WTC11 (cell line): ENCODE measurements around the gene MIF. TPM values are rescaled to one million over a fixed set of nuclear protein-coding genes. Genes with fewer than 3 reads are reported as not detected.

Experiments used
- AFF4 ChIP-seq: sonication (generic); formaldehyde crosslinking; IDR thresholded peaks from 2 replicates; pipeline ENCODE4 v1.8.1; 2023; ENCODE audit warnings: mild to moderate bottlenecking, missing genetic modification reagents, borderline replicate concordance
- ARID4B ChIP-seq: sonication (generic); formaldehyde crosslinking; IDR thresholded peaks from 2 replicates; pipeline ENCODE4 v1.8.0; 2023; ENCODE audit warnings: missing genetic modification reagents, mild to moderate bottlenecking, borderline replicate concordance
- CDX4 ChIP-seq: fragments of 250-450 bp; sonication (Bioruptor Pico); IDR thresholded peaks from 2 replicates; pipeline ENCODE4 v1.9.0; 2021; ENCODE audit warnings: moderate library complexity, mild to moderate bottlenecking, inconsistent platforms, borderline replicate concordance
- HMGXB4 ChIP-seq: sonication (generic); formaldehyde crosslinking; IDR thresholded peaks from 2 replicates; pipeline ENCODE4 v1.8.1; 2023; ENCODE audit warnings: mild to moderate bottlenecking, moderate library complexity, missing genetic modification reagents
- IRF1 ChIP-seq: sonication (generic); formaldehyde crosslinking; IDR thresholded peaks from 2 replicates; pipeline ENCODE4 v1.8.0; 2023; ENCODE audit warnings: missing genetic modification reagents
- MXD4 ChIP-seq: fragments of 250-450 bp; sonication (Bioruptor Pico); IDR thresholded peaks from 2 replicates; pipeline ENCODE4 v1.8.0; 2021; ENCODE audit warnings: mild to moderate bottlenecking, moderate library complexity, borderline replicate concordance
- NFE2L1 ChIP-seq: sonication (generic); formaldehyde crosslinking; IDR thresholded peaks from 2 replicates; pipeline ENCODE4 v1.8.1; 2023; ENCODE audit warnings: missing genetic modification reagents
- PRRX2 ChIP-seq: fragments of 250-450 bp; sonication (Bioruptor Pico); IDR thresholded peaks from 2 replicates; pipeline ENCODE4 v1.8.0; 2021; ENCODE audit warnings: mild to moderate bottlenecking
- RORB ChIP-seq: fragments of 250-450 bp; sonication (Bioruptor Pico); IDR thresholded peaks from 2 replicates; pipeline ENCODE4 v1.9.0; 2021; ENCODE audit warnings: mild to moderate bottlenecking
- ZSCAN18 ChIP-seq: fragments of 250-450 bp; sonication (Bioruptor Pico); IDR thresholded peaks from 2 replicates; pipeline ENCODE4 v2.1.2; 2022; ENCODE audit warnings: mild to moderate bottlenecking, moderate library complexity
- total RNA-seq: library from RNA; stranded (reverse); gene quantifications from 3 replicates; pipeline ENCODE4 v1.2.3, GENCODE V29; 2021
- TF ChIP-seq, protein P1 (sequence below): sonication (generic); formaldehyde crosslinking; IDR thresholded peaks from 2 replicates; pipeline ENCODE4 v1.8.1; 2022; ENCODE audit warnings: missing genetic modification reagents, borderline replicate concordance
- TF ChIP-seq, protein P2 (sequence below): sonication (generic); formaldehyde crosslinking; IDR thresholded peaks from 2 replicates; pipeline ENCODE4 v1.8.1; 2022; ENCODE audit warnings: mild to moderate bottlenecking, moderate library complexity, missing genetic modification reagents
- TF ChIP-seq, protein P3 (sequence below): sonication (generic); formaldehyde crosslinking; conservative IDR thresholded peaks from 2 replicates; pipeline ENCODE4 v1.8.1; 2023; ENCODE audit warnings: mild to moderate bottlenecking, low read depth, missing genetic modification reagents, moderate library complexity
- TF ChIP-seq, protein P4 (sequence below): fragments of 250-450 bp; sonication (Bioruptor Pico); conservative IDR thresholded peaks from 2 replicates; pipeline ENCODE4 v1.9.0; 2021; ENCODE audit warnings: mild to moderate bottlenecking

MIF gene
- total RNA-seq, 1 experiment from 2014 or later, result 1,424 TPM

DNA sequence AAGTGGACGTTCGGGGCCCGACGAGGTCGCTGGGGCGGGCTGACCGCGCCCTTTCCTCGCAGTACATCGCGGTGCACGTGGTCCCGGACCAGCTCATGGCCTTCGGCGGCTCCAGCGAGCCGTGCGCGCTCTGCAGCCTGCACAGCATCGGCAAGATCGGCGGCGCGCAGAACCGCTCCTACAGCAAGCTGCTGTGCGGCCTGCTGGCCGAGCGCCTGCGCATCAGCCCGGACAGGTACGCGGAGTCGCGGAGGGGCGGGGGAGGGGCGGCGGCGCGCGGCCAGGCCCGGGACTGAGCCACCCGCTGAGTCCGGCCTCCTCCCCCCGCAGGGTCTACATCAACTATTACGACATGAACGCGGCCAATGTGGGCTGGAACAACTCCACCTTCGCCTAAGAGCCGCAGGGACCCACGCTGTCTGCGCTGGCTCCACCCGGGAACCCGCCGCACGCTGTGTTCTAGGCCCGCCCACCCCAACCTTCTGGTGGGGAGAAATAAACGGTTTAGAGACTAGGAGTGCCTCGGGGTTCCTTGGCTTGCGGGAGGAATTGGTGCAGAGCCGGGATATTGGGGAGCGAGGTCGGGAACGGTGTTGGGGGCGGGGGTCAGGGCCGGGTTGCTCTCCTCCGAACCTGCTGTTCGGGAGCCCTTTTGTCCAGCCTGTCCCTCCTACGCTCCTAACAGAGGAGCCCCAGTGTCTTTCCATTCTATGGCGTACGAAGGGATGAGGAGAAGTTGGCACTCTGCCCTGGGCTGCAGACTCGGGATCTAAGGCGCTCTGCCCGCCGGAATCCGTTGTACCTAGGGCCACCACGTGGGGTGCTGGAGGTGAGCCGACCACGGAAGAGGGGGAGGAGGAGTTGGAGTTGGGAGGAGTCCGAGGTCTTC lies 771 bp downstream of the MIF start (continued):
- no peak for TF ChIP-seq HMGXB4 (CRISPR knock-in tag)
- TF ChIP-seq, protein P1, sequence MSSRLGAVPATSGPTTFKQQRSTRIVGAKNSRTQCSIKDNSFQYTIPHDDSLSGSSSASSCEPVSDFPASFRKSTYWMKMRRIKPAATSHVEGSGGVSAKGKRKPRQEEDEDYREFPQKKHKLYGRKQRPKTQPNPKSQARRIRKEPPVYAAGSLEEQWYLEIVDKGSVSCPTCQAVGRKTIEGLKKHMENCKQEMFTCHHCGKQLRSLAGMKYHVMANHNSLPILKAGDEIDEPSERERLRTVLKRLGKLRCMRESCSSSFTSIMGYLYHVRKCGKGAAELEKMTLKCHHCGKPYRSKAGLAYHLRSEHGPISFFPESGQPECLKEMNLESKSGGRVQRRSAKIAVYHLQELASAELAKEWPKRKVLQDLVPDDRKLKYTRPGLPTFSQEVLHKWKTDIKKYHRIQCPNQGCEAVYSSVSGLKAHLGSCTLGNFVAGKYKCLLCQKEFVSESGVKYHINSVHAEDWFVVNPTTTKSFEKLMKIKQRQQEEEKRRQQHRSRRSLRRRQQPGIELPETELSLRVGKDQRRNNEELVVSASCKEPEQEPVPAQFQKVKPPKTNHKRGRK (CRISPR knock-in tag), result no peak
- no peak for TF ChIP-seq PRRX2 (CRISPR knock-in tag)
- TF ChIP-seq, protein P2, sequence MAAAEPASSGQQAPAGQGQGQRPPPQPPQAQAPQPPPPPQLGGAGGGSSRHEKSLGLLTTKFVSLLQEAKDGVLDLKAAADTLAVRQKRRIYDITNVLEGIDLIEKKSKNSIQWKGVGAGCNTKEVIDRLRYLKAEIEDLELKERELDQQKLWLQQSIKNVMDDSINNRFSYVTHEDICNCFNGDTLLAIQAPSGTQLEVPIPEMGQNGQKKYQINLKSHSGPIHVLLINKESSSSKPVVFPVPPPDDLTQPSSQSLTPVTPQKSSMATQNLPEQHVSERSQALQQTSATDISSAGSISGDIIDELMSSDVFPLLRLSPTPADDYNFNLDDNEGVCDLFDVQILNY (CRISPR knock-in tag), result no peak
- TF ChIP-seq CDX4 (CRISPR knock-in tag), result no peak
- TF ChIP-seq, protein P3, sequence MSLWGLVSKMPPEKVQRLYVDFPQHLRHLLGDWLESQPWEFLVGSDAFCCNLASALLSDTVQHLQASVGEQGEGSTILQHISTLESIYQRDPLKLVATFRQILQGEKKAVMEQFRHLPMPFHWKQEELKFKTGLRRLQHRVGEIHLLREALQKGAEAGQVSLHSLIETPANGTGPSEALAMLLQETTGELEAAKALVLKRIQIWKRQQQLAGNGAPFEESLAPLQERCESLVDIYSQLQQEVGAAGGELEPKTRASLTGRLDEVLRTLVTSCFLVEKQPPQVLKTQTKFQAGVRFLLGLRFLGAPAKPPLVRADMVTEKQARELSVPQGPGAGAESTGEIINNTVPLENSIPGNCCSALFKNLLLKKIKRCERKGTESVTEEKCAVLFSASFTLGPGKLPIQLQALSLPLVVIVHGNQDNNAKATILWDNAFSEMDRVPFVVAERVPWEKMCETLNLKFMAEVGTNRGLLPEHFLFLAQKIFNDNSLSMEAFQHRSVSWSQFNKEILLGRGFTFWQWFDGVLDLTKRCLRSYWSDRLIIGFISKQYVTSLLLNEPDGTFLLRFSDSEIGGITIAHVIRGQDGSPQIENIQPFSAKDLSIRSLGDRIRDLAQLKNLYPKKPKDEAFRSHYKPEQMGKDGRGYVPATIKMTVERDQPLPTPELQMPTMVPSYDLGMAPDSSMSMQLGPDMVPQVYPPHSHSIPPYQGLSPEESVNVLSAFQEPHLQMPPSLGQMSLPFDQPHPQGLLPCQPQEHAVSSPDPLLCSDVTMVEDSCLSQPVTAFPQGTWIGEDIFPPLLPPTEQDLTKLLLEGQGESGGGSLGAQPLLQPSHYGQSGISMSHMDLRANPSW (CRISPR knock-in tag), result peak; percentile 84; the same call in 1 of the 2 replicates
- TF ChIP-seq AFF4 (CRISPR knock-in tag), result 0 out of 2 replicates have a peak, but pooled peaks have one; percentile 40
- TF ChIP-seq, protein P4, sequence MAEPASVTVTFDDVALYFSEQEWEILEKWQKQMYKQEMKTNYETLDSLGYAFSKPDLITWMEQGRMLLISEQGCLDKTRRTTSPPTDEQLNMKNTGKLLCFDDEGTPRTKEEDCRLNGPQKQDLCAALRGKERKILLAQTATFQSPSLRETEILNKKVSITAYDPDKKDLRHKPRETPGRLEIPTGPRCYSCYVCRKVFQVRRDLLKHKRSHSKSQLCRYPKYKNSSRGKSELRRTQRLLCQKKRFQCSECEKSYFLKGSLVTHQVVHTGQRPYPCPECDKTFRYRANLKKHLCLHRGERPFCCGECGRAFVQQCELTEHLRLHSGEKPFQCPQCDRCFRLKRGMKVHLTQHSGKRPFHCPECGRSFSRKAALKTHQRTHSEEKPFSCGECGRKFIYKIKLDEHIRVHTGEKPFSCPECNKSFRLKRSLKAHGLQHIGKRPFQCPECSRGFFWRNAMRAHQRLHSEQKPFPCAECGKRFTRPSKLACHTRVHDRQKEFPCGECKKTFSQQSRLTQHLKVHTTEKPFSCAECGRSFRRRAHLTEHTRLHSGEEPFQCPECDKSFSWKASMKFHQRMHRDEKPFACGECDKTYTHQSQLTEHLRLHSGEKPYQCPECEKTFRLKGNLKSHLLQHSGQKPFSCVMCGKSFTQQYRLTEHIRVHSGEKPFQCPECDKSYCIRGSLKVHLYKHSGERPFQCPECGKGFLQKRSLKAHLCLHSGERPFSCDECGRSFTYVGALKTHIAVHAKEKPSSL (CRISPR knock-in tag), result no peak
- TF ChIP-seq RORB (CRISPR knock-in tag), result no peak
- no peak for TF ChIP-seq MXD4 (CRISPR knock-in tag)
- no peak for TF ChIP-seq ARID4B
- TF ChIP-seq NFE2L1, result no peak
- TF ChIP-seq ZSCAN18 (CRISPR knock-in tag), result no peak
- TF ChIP-seq IRF1, result no peak
